A549 (cell line): ENCODE measurements around the gene TRIP10. TPM values are rescaled to one million over a fixed set of nuclear protein-coding genes. Genes with fewer than 3 reads are reported as not detected.

Experiments used
- ATAC-seq, 2 experiments: fragments of 200-7000 bp in 1 of 2; fragments of >200 bp in 1 of 2; cut with Nextera tagmentation in 1 of 2; cut with Tn5 transposase in 1 of 2; 3 replicates each; pipeline versions ENCODE4 v1.8.0 to v1.9.1; 2018 to 2020; ENCODE audit warnings: mild to moderate bottlenecking in 1 of 2, moderate library complexity in 1 of 2
- CTCF ChIA-PET: fragments of 300-600 bp; sonication (Branson Sonifier 250); formaldehyde crosslinking; extraction: SDS; loops from one replicate; lab custom pipeline; 2021; ENCODE audit warnings: antibody characterized with exemption, inconsistent platforms; lab: Yijun Ruan, JAX
- POLR2A ChIA-PET: fragments of 350-600 bp; formaldehyde crosslinking; extraction: SDS; loops from one replicate; lab custom pipeline; 2021; ENCODE audit warnings: antibody characterized with exemption, inconsistent platforms; lab: Yijun Ruan, JAX
- DNase-seq, 2 experiments: peaks; one replicate each; pipeline versions ENCODE4 v3.0.0 to v3.0.0-alpha.2; 2011 to 2016; ENCODE audit warnings: low read depth in 1 of 2, low spot score in 1 of 2
- FAIRE-seq: peaks from 2 replicates; lab custom pipeline; 2011; peaks lifted over from hg19 to GRCh38; lab: Jason Lieb, UNC
- H3K27ac ChIP-seq, 2 experiments: fragments of >200 bp; sonication (Bioruptor Twin); formaldehyde crosslinking; 3 replicates each; pipeline ENCODE4 v1.5.1; 2016 to 2017
- H3K4me1 ChIP-seq: fragments of >200 bp; sonication (Bioruptor Twin); formaldehyde crosslinking; 3 replicates; pipeline ENCODE4 v1.6.1; 2016
- H3K4me2 ChIP-seq: fragments of >200 bp; sonication (Bioruptor Twin); formaldehyde crosslinking; 3 replicates; pipeline ENCODE4 v1.6.1; 2016
- H3K4me3 ChIP-seq: fragments of >200 bp; sonication (Bioruptor Twin); formaldehyde crosslinking; 3 replicates; pipeline ENCODE4 v1.5.1; 2016
- H3K9me3 ChIP-seq: fragments of >200 bp; sonication (Bioruptor Twin); formaldehyde crosslinking; 3 replicates; pipeline ENCODE4 v1.6.1; 2016
- ATOH8 ChIP-seq: fragments of 250-450 bp; sonication (Bioruptor Pico); IDR thresholded peaks from 2 replicates; pipeline ENCODE4 v1.5.0; 2020; ENCODE audit warnings: low read depth, mild to moderate bottlenecking, moderate library complexity
- BHLHE40 ChIP-seq: IDR thresholded peaks from 2 replicates; pipeline ENCODE4 v1.6.1; 2012; ENCODE audit warnings: low read depth, low read length, inconsistent platforms
- CBX8 ChIP-seq: fragments of 200-600 bp; sonication (generic); IDR thresholded peaks from 2 replicates; pipeline ENCODE4 v1.6.1; 2016
- CHD2 ChIP-seq: fragments of 150-350 bp; IDR thresholded peaks from 2 replicates; pipeline ENCODE4 v1.6.1; 2014; ENCODE audit warnings: low read length; ENCODE audit not compliant: partially characterized antibody
- CHD4 ChIP-seq: fragments of 200-600 bp; sonication (generic); IDR thresholded peaks from 2 replicates; pipeline ENCODE4 v1.6.1; 2016; ENCODE audit warnings: antibody characterized with exemption, mild to moderate bottlenecking, borderline replicate concordance
- EHF ChIP-seq: fragments of 250-450 bp; sonication (Bioruptor Pico); IDR thresholded peaks from 2 replicates; pipeline ENCODE4 v1.5.0; 2020; ENCODE audit warnings: mild to moderate bottlenecking
- EHMT2 ChIP-seq: fragments of 200-600 bp; sonication (generic); IDR thresholded peaks from 2 replicates; pipeline ENCODE4 v1.6.1; 2016; ENCODE audit warnings: antibody characterized with exemption, low read depth, mild to moderate bottlenecking, moderate library complexity
- EP300 ChIP-seq, 2 experiments: fragments of >200 bp; sonication (Bioruptor Twin); formaldehyde crosslinking; IDR thresholded peaks; 2 replicates in 1 of 2; 3 replicates in 1 of 2; pipeline ENCODE4 v1.6.1; 2016 to 2017
- FOSL2 ChIP-seq, 2 experiments: fragments of 450-650 bp in 1 of 2; fragments of >200 bp in 1 of 2; sonication (Bioruptor Twin) in 1 of 2; formaldehyde crosslinking; IDR thresholded peaks; 2 replicates each; pipeline versions ENCODE4 v1.5.0 to v1.6.1; 2016 to 2020; ENCODE audit warnings: mild to moderate bottlenecking in 1 of 2, moderate library complexity in 1 of 2
- GATA3 ChIP-seq: IDR thresholded peaks from 2 replicates; pipeline ENCODE4 v1.6.1; 2012; ENCODE audit warnings: borderline replicate concordance
- HOXB5 ChIP-seq: fragments of 250-450 bp; sonication (Bioruptor Pico); IDR thresholded peaks from 2 replicates; pipeline ENCODE4 v1.5.0; 2020; ENCODE audit warnings: mild to moderate bottlenecking, moderate library complexity
- JUNB ChIP-seq: fragments of >200 bp; sonication (Bioruptor Twin); formaldehyde crosslinking; IDR thresholded peaks from 2 replicates; pipeline ENCODE4 v1.6.1; 2016
- KDM1A ChIP-seq: fragments of 200-600 bp; sonication (generic); IDR thresholded peaks from 2 replicates; pipeline ENCODE4 v1.6.1; 2016; ENCODE audit warnings: low read depth, mild to moderate bottlenecking
- MAZ ChIP-seq: fragments of 150-350 bp; IDR thresholded peaks from 2 replicates; pipeline ENCODE4 v1.6.1; 2014; ENCODE audit warnings: antibody characterized with exemption, low read depth, low read length, borderline replicate concordance
- MYC ChIP-seq: IDR thresholded peaks from 2 replicates; pipeline ENCODE4 v1.6.1; 2012; ENCODE audit warnings: mild to moderate bottlenecking, inconsistent platforms, low read length, improper control_type of control experiment, borderline replicate concordance
- NR3C1 ChIP-seq: fragments of >200 bp; sonication (Bioruptor Twin); formaldehyde crosslinking; IDR thresholded peaks from 3 replicates; pipeline ENCODE4 v1.6.1; 2017
- PBX3 ChIP-seq: IDR thresholded peaks from 2 replicates; pipeline ENCODE4 v1.6.1; 2012
- POLR2AphosphoS2 ChIP-seq: conservative IDR thresholded peaks from 2 replicates; pipeline ENCODE4 v1.6.1; 2012; ENCODE audit warnings: low read length, improper control_type of control experiment, inconsistent platforms
- REST ChIP-seq: fragments of 200-600 bp; sonication (generic); IDR thresholded peaks from 2 replicates; pipeline ENCODE4 v1.6.1; 2016; ENCODE audit warnings: antibody characterized with exemption, mild to moderate bottlenecking, moderate library complexity
- SREBF2 ChIP-seq: fragments of 450-650 bp; IDR thresholded peaks from 2 replicates; pipeline ENCODE4 v1.6.1; 2014; ENCODE audit warnings: mild to moderate bottlenecking, moderate library complexity
- ZC3H11A ChIP-seq: fragments of 450-650 bp; IDR thresholded peaks from 2 replicates; pipeline ENCODE4 v1.6.1; 2014; ENCODE audit warnings: antibody characterized with exemption, mild to moderate bottlenecking
- ZSCAN20 ChIP-seq: fragments of 250-450 bp; sonication (Bioruptor Pico); IDR thresholded peaks from 2 replicates; pipeline ENCODE4 v1.8.0; 2022; ENCODE audit warnings: mild to moderate bottlenecking, moderate library complexity
- WGBS: methylation state at CpG from one replicate; pipeline ENCODE4 v1.1.6; 2017; ENCODE audit errors: missing lambda C conversion rate; 5-methylcytosine and 5-hydroxymethylcytosine counted together
- polyA plus RNA-seq, 4 experiments: library from polyadenylated mRNA; depleted of rRNA in 3 of 4; stranded (reverse); fragments of >200 nt; fragmentation: RNase III in 1 of 4; extraction: RNeasy Plus Mini Kit Qiagen cat#74134 plus additional on column Dnase treatment in 1 of 4; gene quantifications; 2 replicates in 3 of 4; 3 replicates in 1 of 4; pipeline ENCODE4 v1.2.3, GENCODE V29; 2011 to 2017

TRIP10 gene
- polyA plus RNA-seq, 2 of the 4 experiments (the other 2 are of a cell fraction), result 39.2 to 60.9 TPM

GRCh38 chr19:6699935-6700334, 39.5 kb upstream of the TRIP10 start:
- Histone ChIP-seq H3K27ac (no peak overlapping the region), H3K4me2 (no peak overlapping the region), H3K4me1 (no peaks in the 10 kb centered on the region), H3K4me3 (no peak overlapping the region), H3K9me3 (no peaks in the 10 kb centered on the region)
- POLR2A ChIA-PET, result no interaction called here
- ATAC-seq, result no peak
- CTCF ChIA-PET, result no interaction called here
- no peak for DNase-seq
- no peak for FAIRE-seq
- no peak for TF ChIP-seq JUNB
- no peak for TF ChIP-seq SREBF2
- TF ChIP-seq GATA3, result no peak
- TF ChIP-seq FOSL2 (IDR thresholded peaks at IDR 0.05), result no peak
- TF ChIP-seq FOSL2 (CRISPR knock-in tag; IDR thresholded peaks at IDR 0.05), result no peak
- no peak for TF ChIP-seq ATOH8 (CRISPR knock-in tag)
- TF ChIP-seq, all 56 proteins: peak for 0

- TF ChIP-seq CHD4, result no peak
- no peak for TF ChIP-seq FOSL2 (IDR thresholded peaks at IDR 0.05)
- no peak for TF ChIP-seq FOSL2 (CRISPR knock-in tag; IDR thresholded peaks at IDR 0.05)
- no peak for TF ChIP-seq BHLHE40
- TF ChIP-seq PBX3, result no peak
- no peak for TF ChIP-seq HOXB5 (CRISPR knock-in tag)
- TF ChIP-seq REST, result no peak
- TF ChIP-seq EHMT2, result no peak
- TF ChIP-seq POLR2AphosphoS2, result no peak
- no peak for TF ChIP-seq CBX8
- TF ChIP-seq MYC, result no peak
- TF ChIP-seq ATOH8 (CRISPR knock-in tag), result no peak
- TF ChIP-seq ZC3H11A, result no peak
- no peak for TF ChIP-seq ZSCAN20 (CRISPR knock-in tag)
- TF ChIP-seq CHD2, result no peak
- TF ChIP-seq EHF, result no peak
- TF ChIP-seq MAZ, result no peak
- no peak for TF ChIP-seq NR3C1
- no peak for TF ChIP-seq KDM1A
- no peak for TF ChIP-seq EP300 (IDR thresholded peaks at IDR 0.05)
- POLR2A ChIA-PET, result no interaction called here
- Histone ChIP-seq H3K4me1 (no peaks in the 10 kb centered on the region), H3K4me3 (no peak overlapping the region), H3K27ac (no peak overlapping the region), H3K9me3 (no peaks in the 10 kb centered on the region), H3K4me2 (no peak overlapping the region)
- 75% methylated on average over 8 of the region's 8 CpGs for WGBS
- CTCF ChIA-PET, result no interaction called here
- no peak for DNase-seq
- FAIRE-seq, result no peak
- no peak for ATAC-seq
Measured at GRCh38 chr19:6700586-6701316, 38.7 kb upstream of the TRIP10 start.
